Hepatocyte (in vitro differentiated cells): ENCODE results near the gene DACT2. TPM values are rescaled to one million over a fixed set of nuclear protein-coding genes. Genes with fewer than 3 reads are reported as not detected.

Experiments
- DNase-seq: peaks from one replicate; pipeline ENCODE4 v3.0.0-alpha.2; 2016; ENCODE audit warnings: low spot score
- H2AFZ ChIP-seq: fragments of 200-600 bp; sonication (generic); 2 replicates; pipeline ENCODE4 v1.6.0; 2016; ENCODE audit warnings: antibody characterized with exemption, mild to moderate bottlenecking
- H3K27ac ChIP-seq: fragments of 200-600 bp; sonication (generic); 2 replicates; pipeline ENCODE4 v1.5.1; 2016; ENCODE audit warnings: mild to moderate bottlenecking
- H3K27me3 ChIP-seq: fragments of 200-600 bp; sonication (generic); 2 replicates; pipeline ENCODE4 v1.6.1; 2016
- H3K36me3 ChIP-seq: fragments of 200-600 bp; sonication (generic); replicated peaks from 2 replicates; pipeline ENCODE4 v1.5.1; 2016; ENCODE audit warnings: low read depth; ENCODE audit not compliant: insufficient read depth
- H3K4me1 ChIP-seq: fragments of 200-600 bp; sonication (generic); 2 replicates; pipeline ENCODE4 v1.5.1; 2016; ENCODE audit warnings: mild to moderate bottlenecking, moderate library complexity; ENCODE audit not compliant: insufficient read depth
- H3K4me2 ChIP-seq: fragments of 200-600 bp; sonication (generic); 2 replicates; pipeline ENCODE4 v1.6.0; 2016
- H3K4me3 ChIP-seq: fragments of 200-600 bp; sonication (generic); 2 replicates; pipeline ENCODE4 v1.5.1; 2016; ENCODE audit warnings: mild to moderate bottlenecking
- H3K79me2 ChIP-seq: fragments of 200-600 bp; sonication (generic); 2 replicates; pipeline ENCODE4 v1.6.0; 2017; ENCODE audit warnings: mild to moderate bottlenecking
- H3K9me2 ChIP-seq: fragments of 200-600 bp; sonication (generic); replicated peaks from 2 replicates; pipeline ENCODE4 v1.6.0; 2017; ENCODE audit warnings: mild to moderate bottlenecking; ENCODE audit not compliant: insufficient read depth
- H3K9me3 ChIP-seq: fragments of 200-600 bp; sonication (generic); 2 replicates; pipeline ENCODE4 v1.5.1; 2016; ENCODE audit warnings: low read depth, mild to moderate bottlenecking
- H4K20me1 ChIP-seq: fragments of 200-600 bp; sonication (generic); 2 replicates; pipeline ENCODE4 v1.6.0; 2016; ENCODE audit warnings: mild to moderate bottlenecking; ENCODE audit not compliant: insufficient read depth, poor library complexity, severe bottlenecking
- CTCF ChIP-seq: fragments of 200-600 bp; sonication (generic); IDR thresholded peaks from 2 replicates; pipeline ENCODE4 v1.5.1; 2016; ENCODE audit warnings: antibody characterized with exemption, mild to moderate bottlenecking; ENCODE audit not compliant: poor library complexity
- EZH2 ChIP-seq: fragments of 200-600 bp; sonication (generic); IDR thresholded peaks from 2 replicates; pipeline ENCODE4 v1.6.1; 2016; ENCODE audit warnings: antibody characterized with exemption, mild to moderate bottlenecking, borderline replicate concordance
- EZH2phosphoT487 ChIP-seq: fragments of 200-600 bp; sonication (generic); IDR thresholded peaks from one replicate; pipeline ENCODE4 v1.6.1; 2018; ENCODE audit warnings: antibody characterized with exemption, mild to moderate bottlenecking, low read depth, moderate library complexity; ENCODE audit not compliant: unreplicated experiment, severe bottlenecking
- WGBS: methylation state at CpG from one replicate; pipeline ENCODE4 v1.1.6; 2016; ENCODE audit warnings: low lambda C conversion rate; ENCODE audit errors: missing lambda C conversion rate; 5-methylcytosine and 5-hydroxymethylcytosine counted together
- polyA plus RNA-seq: library from polyadenylated mRNA; unstranded; fragments of >200 nt; fragmentation: Nextera tagmentation; extraction: Ambion mirVana; gene quantifications from 2 replicates; pipeline ENCODE4 v1.2.1, GENCODE V29; 2016
- total RNA-seq: library from RNA; depleted of rRNA; stranded (reverse); fragments of >200 nt; gene quantifications from 2 replicates; pipeline ENCODE4 v1.2.3, GENCODE V29; 2014

The DACT2 gene
- total and polyA plus RNA-seq, 2 experiments from 2014 or later, result 8.2 to 8.8 TPM

DNA sequence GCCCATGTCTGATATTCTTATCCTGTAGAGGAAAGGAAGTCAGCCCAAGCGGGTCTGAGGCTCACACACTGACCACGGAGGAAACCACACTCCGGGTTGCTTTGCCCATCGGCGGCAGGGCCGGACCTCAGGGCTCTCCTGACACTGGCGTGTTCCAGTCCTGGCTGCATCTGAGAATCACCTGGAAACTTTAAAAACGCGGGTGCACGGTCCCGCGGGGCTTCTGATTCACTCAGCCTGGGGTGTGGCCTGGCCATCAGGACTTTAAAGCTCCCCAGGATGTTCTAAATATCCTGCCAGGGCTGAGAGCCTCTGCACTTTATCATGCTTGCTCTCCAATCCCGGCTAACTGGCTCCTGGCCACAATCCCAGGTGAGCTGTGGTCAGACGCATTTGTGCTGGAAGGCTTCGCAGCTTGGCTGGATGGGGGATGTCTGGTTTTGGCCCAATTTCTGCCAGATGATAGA is 47.7 kb upstream of the DACT2 start:
- H3K36me3 ChIP-seq, result no peaks in the 10 kb centered on the region
- TF ChIP-seq CTCF (no peak), EZH2 (no peak), EZH2phosphoT487 (no peak)
- no peaks in the 10 kb centered on the region for H3K9me3 ChIP-seq
- no peaks in the 10 kb centered on the region for H3K9me2 ChIP-seq
- H3K79me2 ChIP-seq, result no peaks in the 10 kb centered on the region
- no peak for DNase-seq
- WGBS, result 65% methylated on average over 15 of the region's 15 CpGs
- peaks cover 6% of the 10 kb centered on the region for H3K4me1 ChIP-seq
- no peaks in the 10 kb centered on the region for H3K27me3 ChIP-seq
- no peak overlapping the region for H3K27ac ChIP-seq
- no peak overlapping the region for H2AFZ ChIP-seq
- no peak overlapping the region for H3K4me2 ChIP-seq
- no peak overlapping the region for H3K4me3 ChIP-seq
- H4K20me1 ChIP-seq, result no peaks in the 10 kb centered on the region

GRCh38 chr6:168366473-168366872 is 46.9 kb upstream of the DACT2 start:
- 96% methylated on average over 9 of the region's 9 CpGs for WGBS
- H3K27ac ChIP-seq, result no peak overlapping the region
- no peak overlapping the region for H3K4me3 ChIP-seq
- TF ChIP-seq CTCF (no peak), EZH2 (no peak), EZH2phosphoT487 (no peak)
- H3K4me1 ChIP-seq, result peaks cover 6% of the 10 kb centered on the region
- no peaks in the 10 kb centered on the region for H3K36me3 ChIP-seq
- no peak overlapping the region for H2AFZ ChIP-seq
- H3K9me2 ChIP-seq, result no peaks in the 10 kb centered on the region
- H3K4me2 ChIP-seq, result no peak overlapping the region
- no peaks in the 10 kb centered on the region for H3K9me3 ChIP-seq
- H3K79me2 ChIP-seq, result no peaks in the 10 kb centered on the region
- H3K27me3 ChIP-seq, result no peaks in the 10 kb centered on the region
- DNase-seq, result no peak
- no peaks in the 10 kb centered on the region for H4K20me1 ChIP-seq

DNA sequence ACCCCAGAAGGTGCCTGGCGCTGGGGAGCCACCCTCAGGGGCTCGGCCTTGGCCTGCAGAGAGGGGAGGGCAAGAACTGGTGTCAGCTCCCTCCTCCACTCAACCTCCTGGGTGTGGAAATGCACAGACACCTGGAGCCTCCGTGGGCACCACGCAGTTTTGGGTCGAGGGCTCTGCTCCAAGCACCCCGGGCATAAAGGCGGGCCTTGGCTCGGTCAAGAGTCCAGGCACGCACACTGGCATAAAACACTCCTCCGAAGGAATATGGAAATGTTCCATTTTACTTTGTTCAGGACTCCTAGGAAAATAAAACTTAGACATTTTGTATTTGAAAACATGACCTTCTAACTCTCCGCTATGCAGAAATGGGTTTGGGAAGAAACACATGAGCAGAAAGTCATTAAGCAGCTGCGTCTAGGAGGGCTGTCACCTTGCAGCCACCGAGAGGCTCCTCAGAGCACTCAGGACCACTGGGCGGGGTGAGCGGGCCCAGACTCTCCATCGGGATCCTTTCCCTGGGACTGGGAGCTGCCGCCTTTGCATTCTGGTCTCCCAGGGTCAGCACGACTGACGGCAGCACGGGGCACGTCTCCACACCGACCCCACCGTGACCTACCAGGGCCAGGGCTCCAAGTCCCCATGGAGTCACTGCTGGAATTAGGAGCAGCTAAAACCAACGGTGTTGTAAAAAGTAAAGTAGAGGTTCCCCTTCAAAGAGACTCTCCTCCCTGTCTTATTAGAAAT is 46.0 kb upstream of the DACT2 start:
- 90% methylated on average over 24 of the region's 24 CpGs for WGBS
- no peak for TF ChIP-seq EZH2
- TF ChIP-seq EZH2phosphoT487, result no peak
- no peak for TF ChIP-seq CTCF
- H3K36me3 ChIP-seq, result no peaks in the 10 kb centered on the region
- no peaks in the 10 kb centered on the region for H3K9me2 ChIP-seq
- no peak overlapping the region for H3K4me2 ChIP-seq
- H2AFZ ChIP-seq, result no peak overlapping the region
- no peaks in the 10 kb centered on the region for H3K27me3 ChIP-seq
- no peak overlapping the region for H3K4me3 ChIP-seq
- DNase-seq, result no peak
- H3K79me2 ChIP-seq, result no peaks in the 10 kb centered on the region
- no peak overlapping the region for H3K27ac ChIP-seq
- no peaks in the 10 kb centered on the region for H3K9me3 ChIP-seq
- H3K4me1 ChIP-seq, result peaks cover 6% of the 10 kb centered on the region
- no peaks in the 10 kb centered on the region for H4K20me1 ChIP-seq
